Measurements from ENCODE around the gene MTIF3. TPM values are rescaled to one million over a fixed set of nuclear protein-coding genes. Genes with fewer than 3 reads are reported as not detected.

The MTIF3 gene
- total RNA-seq, 1 donor from 2014 or later: 46.1 TPM

- TF ChIP-seq, protein P1, sequence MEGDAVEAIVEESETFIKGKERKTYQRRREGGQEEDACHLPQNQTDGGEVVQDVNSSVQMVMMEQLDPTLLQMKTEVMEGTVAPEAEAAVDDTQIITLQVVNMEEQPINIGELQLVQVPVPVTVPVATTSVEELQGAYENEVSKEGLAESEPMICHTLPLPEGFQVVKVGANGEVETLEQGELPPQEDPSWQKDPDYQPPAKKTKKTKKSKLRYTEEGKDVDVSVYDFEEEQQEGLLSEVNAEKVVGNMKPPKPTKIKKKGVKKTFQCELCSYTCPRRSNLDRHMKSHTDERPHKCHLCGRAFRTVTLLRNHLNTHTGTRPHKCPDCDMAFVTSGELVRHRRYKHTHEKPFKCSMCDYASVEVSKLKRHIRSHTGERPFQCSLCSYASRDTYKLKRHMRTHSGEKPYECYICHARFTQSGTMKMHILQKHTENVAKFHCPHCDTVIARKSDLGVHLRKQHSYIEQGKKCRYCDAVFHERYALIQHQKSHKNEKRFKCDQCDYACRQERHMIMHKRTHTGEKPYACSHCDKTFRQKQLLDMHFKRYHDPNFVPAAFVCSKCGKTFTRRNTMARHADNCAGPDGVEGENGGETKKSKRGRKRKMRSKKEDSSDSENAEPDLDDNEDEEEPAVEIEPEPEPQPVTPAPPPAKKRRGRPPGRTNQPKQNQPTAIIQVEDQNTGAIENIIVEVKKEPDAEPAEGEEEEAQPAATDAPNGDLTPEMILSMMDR (IDR thresholded peaks at IDR 0.05; ENCODE audit: partially characterized antibody, unreplicated experiment): no peak
- peak overlapping the region; percentile 74 for H3K27ac Mint-ChIP-seq (ENCODE audit: unreplicated experiment)
- H3K9me3 Mint-ChIP-seq (ENCODE audit: unreplicated experiment): peaks cover 6% of the 10 kb centered on the region
- H3K27me3 Mint-ChIP-seq (ENCODE audit: unreplicated experiment): peaks cover 8% of the 10 kb centered on the region
- no peak for DNase-seq
- peak overlapping the region; percentile 85 for H3K4me3 Mint-ChIP-seq (ENCODE audit: unreplicated experiment)
- H3K4me1 Mint-ChIP-seq (ENCODE audit: low read depth, unreplicated experiment): peaks cover 17% of the 10 kb centered on the region
- H3K36me3 Mint-ChIP-seq (ENCODE audit: unreplicated experiment): no peaks in the 10 kb centered on the region
Observed at GRCh38 chr13:27425158-27425917, 25.0 kb downstream of the MTIF3 start.

DNA sequence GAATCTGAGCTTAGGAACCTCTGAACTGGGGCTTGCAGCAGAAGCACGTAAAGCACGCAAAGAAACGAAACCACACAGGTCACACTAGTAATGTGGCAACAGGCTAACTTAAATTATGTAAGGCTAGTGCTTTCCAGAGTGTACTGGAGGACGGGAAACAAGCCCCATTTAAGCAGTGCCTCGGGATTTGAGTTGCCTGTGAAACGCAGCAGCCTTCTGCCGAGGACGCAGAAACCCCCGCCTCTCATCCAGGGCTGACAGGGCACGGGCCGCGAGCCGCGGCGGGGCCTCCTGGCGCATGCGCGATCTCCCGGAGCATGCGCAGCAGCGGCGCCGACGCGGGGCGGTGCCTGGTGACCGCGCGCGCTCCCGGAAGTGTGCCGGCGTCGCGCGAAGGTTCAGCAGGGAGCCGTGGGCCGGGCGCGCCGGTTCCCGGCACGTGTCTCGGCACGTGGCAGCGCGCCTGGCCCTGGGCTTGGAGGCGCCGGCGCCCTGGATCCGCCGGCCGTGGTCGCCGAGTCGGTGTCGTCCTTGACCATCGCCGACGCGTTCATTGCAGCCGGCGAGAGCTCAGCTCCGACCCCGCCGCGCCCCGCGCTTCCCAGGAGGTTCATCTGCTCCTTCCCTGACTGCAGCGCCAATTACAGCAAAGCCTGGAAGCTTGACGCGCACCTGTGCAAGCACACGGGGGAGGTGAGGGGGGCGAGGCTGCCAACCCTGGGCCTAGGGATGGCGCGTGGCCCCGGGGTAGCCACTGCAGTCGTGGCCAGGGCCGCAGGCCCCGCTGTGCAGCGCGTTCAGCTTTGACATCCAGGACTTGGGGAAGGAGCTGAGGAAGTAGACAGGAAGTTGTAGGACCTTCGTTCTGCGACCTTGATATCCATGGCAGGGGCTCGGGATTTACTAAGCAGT is 25.9 kb downstream of the MTIF3 start, which contains the start of gene GTF3A:
TSS of gene GTF3A (plus strand) at position 374 of the 912 bp plus-strand sequence.
- H3K36me3 Mint-ChIP-seq (ENCODE audit: unreplicated experiment): no peaks in the 10 kb centered on the region
- TF ChIP-seq, protein P1 (IDR thresholded peaks at IDR 0.05; ENCODE audit: partially characterized antibody, unreplicated experiment): no peak

GRCh38 chr13:27423333-27423732 is 27.0 kb downstream of the MTIF3 start:
- H3K4me3 Mint-ChIP-seq (ENCODE audit: unreplicated experiment): peak overlapping the region; percentile 20
- H3K36me3 Mint-ChIP-seq (ENCODE audit: unreplicated experiment): no peaks in the 10 kb centered on the region
- H3K4me1 Mint-ChIP-seq (ENCODE audit: low read depth, unreplicated experiment): peaks cover 17% of the 10 kb centered on the region

More for the DNA sequence above, 25.9 kb downstream of the MTIF3 start, which contains the start of gene GTF3A:
- peak; percentile 86 for DNase-seq
- Mint-ChIP-seq H3K4me3 (ENCODE audit: unreplicated experiment) (peak within 1 kb of the TSS; percentile 86), H3K4me1 (ENCODE audit: low read depth, unreplicated experiment) (peaks cover 17% of the 10 kb centered on the region), H3K27me3 (ENCODE audit: unreplicated experiment) (peaks cover 8% of the 10 kb centered on the region), H3K27ac (ENCODE audit: unreplicated experiment) (peak within 1 kb of the TSS; percentile 74), H3K9me3 (ENCODE audit: unreplicated experiment) (peaks cover 6% of the 10 kb centered on the region)

DNA sequence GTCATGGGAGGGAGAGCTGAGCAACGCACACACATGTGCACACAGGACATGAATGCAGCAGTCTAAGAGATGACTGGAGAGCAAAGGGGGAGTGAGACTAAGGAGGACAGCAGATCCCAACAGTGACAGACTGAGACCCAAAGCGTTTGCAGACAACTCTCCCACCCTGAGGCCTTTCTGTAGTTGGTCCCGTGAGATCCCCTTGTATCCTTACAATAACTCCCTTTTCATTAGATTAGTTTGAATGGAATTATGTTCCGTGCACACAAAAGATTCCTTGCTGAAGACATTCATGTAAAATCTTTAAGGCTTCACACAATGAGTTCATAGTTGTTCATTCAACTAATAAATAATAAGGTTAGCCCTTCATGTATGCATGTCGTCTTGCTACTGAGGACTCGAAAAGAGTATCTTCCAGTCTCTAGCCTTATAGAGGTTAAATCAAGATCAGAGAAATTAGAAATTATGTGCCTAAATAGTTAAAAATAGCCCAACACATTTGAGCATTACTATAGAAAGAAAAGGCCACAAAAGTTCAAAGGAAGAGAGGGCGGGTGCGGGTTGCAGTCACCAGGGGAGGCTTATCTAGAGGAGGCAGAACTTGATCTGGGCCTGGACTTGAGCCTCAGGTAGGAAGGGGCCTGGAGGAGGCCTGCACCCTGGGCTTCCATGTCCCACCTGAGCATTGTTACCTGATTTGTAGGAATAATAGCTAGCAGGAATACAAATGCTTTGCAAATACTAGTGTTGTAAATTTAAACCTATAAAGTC is 29.1 kb downstream of the MTIF3 start:
- Mint-ChIP-seq H3K4me1 (ENCODE audit: low read depth, unreplicated experiment) (peaks cover 12% of the 10 kb centered on the region), H3K4me3 (ENCODE audit: unreplicated experiment) (no peak overlapping the region), H3K9me3 (ENCODE audit: unreplicated experiment) (peaks cover 6% of the 10 kb centered on the region), H3K27ac (ENCODE audit: unreplicated experiment) (no peak overlapping the region), H3K27me3 (ENCODE audit: unreplicated experiment) (peaks cover 6% of the 10 kb centered on the region), H3K36me3 (ENCODE audit: unreplicated experiment) (no peaks in the 10 kb centered on the region)
- TF ChIP-seq, protein P1 (IDR thresholded peaks at IDR 0.05; ENCODE audit: partially characterized antibody, unreplicated experiment): no peak
- no peak for DNase-seq

More at GRCh38 chr13:27423333-27423732, 27.0 kb downstream of the MTIF3 start:
- no peak overlapping the region for H3K27ac Mint-ChIP-seq (ENCODE audit: unreplicated experiment)
- peaks cover 8% of the 10 kb centered on the region for H3K27me3 Mint-ChIP-seq (ENCODE audit: unreplicated experiment)
- TF ChIP-seq, protein P1 (IDR thresholded peaks at IDR 0.05; ENCODE audit: partially characterized antibody, unreplicated experiment): no peak
- no peak for DNase-seq
- peaks cover 6% of the 10 kb centered on the region for H3K9me3 Mint-ChIP-seq (ENCODE audit: unreplicated experiment)
